ENCODE results near the gene ITGB4.

- TF ChIP-seq CTCF (IDR thresholded peaks at IDR 0.05) (no peak), POLR2A (IDR thresholded peaks at IDR 0.05) (no peak), EP300 (IDR thresholded peaks at IDR 0.05) (no peak)
Observed at GRCh38 chr17:75755205-75755901, 34.1 kb downstream of the ITGB4 start.

All from tibial nerve (tissue), 4 donors.